ENCODE data around the gene LYL1.

DNA sequence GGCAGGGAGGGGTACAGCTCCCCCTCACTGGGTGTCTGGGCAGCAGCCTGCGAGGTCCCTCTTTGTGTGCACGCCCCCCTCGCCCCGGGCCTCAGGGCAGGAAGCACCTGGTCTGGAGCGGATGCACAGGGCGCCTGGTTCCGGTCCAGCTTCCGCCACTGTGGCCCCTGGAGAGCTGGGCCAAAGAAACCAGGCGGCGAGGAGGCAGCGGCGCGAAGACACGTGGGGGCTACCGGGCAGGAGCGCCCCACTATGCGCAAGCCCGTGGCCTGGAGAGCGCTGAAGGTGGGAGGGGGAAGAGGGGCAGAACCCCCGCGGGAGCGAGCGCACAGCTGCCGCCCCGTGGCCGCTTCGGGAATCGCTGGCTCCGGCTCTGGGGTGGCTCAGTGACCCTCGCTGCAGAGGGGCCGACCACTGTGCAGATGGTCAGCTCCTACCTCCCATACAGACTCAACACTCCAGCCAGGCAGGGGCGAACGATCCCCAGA, 1.7 kb upstream of the LYL1 start:
- TF ChIP-seq YY1 (IDR thresholded peaks at IDR 0.05; ENCODE audit: insufficient read depth, insufficient read length): no peak
- no peak for TF ChIP-seq SUZ12 (IDR thresholded peaks at IDR 0.05; ENCODE audit: extremely low read depth, insufficient read depth, insufficient read length)

All from NT2/D1 (cell line).